ENCODE measurements around the gene PHACTR1.

DNA sequence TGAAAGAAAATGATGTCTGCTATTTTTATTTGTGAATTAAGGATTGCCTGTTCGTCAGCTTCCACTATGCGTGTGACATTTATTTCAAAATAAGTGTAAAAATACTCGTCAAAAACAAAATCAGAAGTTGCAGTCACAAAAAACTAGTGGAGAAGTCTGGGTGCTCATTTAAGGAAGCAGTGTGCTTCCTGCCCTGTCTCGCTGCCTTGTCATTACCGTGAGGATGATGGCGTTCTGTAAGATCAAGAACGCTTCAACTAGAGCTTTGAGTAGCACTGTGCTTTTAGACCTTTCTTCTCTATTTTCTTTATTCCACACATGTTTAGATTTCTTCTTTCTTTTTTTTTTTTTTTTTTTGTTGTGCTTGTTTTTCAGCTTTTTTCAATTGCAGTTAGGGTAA, 424.8 kb downstream of the PHACTR1 start:
- no peak for TF ChIP-seq SIN3A (IDR thresholded peaks at IDR 0.05; ENCODE audit: borderline replicate concordance, insufficient read depth, low read depth, low read length)
- TF ChIP-seq, protein P1, sequence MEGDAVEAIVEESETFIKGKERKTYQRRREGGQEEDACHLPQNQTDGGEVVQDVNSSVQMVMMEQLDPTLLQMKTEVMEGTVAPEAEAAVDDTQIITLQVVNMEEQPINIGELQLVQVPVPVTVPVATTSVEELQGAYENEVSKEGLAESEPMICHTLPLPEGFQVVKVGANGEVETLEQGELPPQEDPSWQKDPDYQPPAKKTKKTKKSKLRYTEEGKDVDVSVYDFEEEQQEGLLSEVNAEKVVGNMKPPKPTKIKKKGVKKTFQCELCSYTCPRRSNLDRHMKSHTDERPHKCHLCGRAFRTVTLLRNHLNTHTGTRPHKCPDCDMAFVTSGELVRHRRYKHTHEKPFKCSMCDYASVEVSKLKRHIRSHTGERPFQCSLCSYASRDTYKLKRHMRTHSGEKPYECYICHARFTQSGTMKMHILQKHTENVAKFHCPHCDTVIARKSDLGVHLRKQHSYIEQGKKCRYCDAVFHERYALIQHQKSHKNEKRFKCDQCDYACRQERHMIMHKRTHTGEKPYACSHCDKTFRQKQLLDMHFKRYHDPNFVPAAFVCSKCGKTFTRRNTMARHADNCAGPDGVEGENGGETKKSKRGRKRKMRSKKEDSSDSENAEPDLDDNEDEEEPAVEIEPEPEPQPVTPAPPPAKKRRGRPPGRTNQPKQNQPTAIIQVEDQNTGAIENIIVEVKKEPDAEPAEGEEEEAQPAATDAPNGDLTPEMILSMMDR (IDR thresholded peaks at IDR 0.05), result no peak
- TF ChIP-seq TCF7L2 (IDR thresholded peaks at IDR 0.05; ENCODE audit: low read depth, low read length), result no peak
